HG03039 (cell line): ENCODE results near the gene MYO9A.

Experiments used
- ATAC-seq: cut with Tn5 transposase; IDR thresholded peaks from one replicate; pipeline ENCODE4 v1.9.1; 2021; ENCODE audit warnings: mild to moderate bottlenecking, moderate library complexity; ENCODE audit not compliant: unreplicated experiment

MYO9A gene

GRCh38 chr15:71788646-71789579, 329.0 kb downstream of the MYO9A start:
- no peak for ATAC-seq

- ATAC-seq, result no peak
Observed at GRCh38 chr15:71786673-71787072, 331.3 kb downstream of the MYO9A start.

- ATAC-seq, result no peak
Observed at GRCh38 chr15:71785996-71786395, 332.0 kb downstream of the MYO9A start.

GRCh38 chr15:71784719-71785118, 333.2 kb downstream of the MYO9A start:
- ATAC-seq, result no peak

GRCh38 chr15:71782422-71783165, 335.4 kb downstream of the MYO9A start:
- no peak for ATAC-seq

GRCh38 chr15:71781965-71782265, 336.0 kb downstream of the MYO9A start:
- no peak for ATAC-seq

GRCh38 chr15:71781179-71781964, 336.6 kb downstream of the MYO9A start:
- ATAC-seq, result no peak

GRCh38 chr15:71780115-71780976, 337.6 kb downstream of the MYO9A start:
- no peak for ATAC-seq

- ATAC-seq, result no peak
Observed at GRCh38 chr15:71779073-71779797, 338.7 kb downstream of the MYO9A start.

GRCh38 chr15:71777216-71777943, 340.6 kb downstream of the MYO9A start:
- ATAC-seq, result no peak

- no peak for ATAC-seq
Observed at GRCh38 chr15:71776304-71776703, 341.6 kb downstream of the MYO9A start.

GRCh38 chr15:71775856-71776255, 342.1 kb downstream of the MYO9A start:
- ATAC-seq, result no peak

- no peak for ATAC-seq
Observed at GRCh38 chr15:71773206-71773859, 344.6 kb downstream of the MYO9A start.
